ENCODE data around the gene AGAP3. TPM values are rescaled to one million over a fixed set of nuclear protein-coding genes. Genes with fewer than 3 reads are reported as not detected.

AGAP3 gene
- total RNA-seq, 1 experiment from 2014 or later = 115 TPM

DNA sequence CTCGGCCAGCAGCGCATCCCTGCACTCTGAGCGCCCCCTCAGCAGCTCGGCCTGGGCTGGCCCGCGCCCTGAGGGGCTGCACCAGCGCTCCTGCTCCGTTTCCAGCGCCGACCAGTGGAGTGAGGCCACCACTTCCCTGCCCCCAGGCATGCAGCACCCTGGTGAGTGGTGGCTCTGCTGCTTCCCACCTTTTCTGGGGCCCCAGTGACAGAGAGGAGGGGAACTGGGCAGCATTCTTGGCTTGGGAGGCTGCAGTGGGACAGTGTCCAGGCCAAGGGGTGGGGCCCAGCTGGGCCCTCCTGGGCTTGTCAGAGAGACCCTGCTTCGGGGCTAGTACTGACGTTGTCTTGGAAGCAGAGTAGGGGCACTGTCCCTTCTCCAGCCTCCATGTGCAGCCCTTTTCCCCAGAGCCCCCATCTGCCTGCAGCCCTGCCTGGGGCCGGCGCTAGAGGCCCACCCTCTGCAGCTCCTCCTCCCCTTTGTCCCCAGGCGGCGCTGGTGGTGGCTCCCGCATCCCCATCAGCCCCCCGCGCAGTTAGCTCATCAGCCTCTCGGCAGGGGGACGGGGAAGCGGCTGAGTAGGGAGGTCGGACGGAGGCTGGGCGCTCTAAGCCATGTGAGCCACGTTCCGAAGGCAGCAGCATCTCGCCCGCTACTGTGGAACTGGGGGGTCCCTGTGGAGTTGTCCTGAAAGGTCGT is 52.0 kb downstream of the AGAP3 start:
- POLR2A ChIA-PET (ENCODE audit: low non-redundant PET) = no interaction called here
- H3K27ac ChIP-seq (ENCODE audit: low read depth, low read length, poor library complexity, severe bottlenecking) = no peak overlapping the region
- no TSS peak for BruUV-seq (replicated peaks)
- peaks cover 23% of the 10 kb centered on the region for H3K36me3 ChIP-seq (ENCODE audit: insufficient read depth, low read length, poor library complexity, severe bottlenecking)
- TF ChIP-seq EZH2 (IDR thresholded peaks at IDR 0.05; ENCODE audit: borderline replicate concordance, low read depth, low read length, poor library complexity, severe bottlenecking) = no peak
- TF ChIP-seq, protein P1, sequence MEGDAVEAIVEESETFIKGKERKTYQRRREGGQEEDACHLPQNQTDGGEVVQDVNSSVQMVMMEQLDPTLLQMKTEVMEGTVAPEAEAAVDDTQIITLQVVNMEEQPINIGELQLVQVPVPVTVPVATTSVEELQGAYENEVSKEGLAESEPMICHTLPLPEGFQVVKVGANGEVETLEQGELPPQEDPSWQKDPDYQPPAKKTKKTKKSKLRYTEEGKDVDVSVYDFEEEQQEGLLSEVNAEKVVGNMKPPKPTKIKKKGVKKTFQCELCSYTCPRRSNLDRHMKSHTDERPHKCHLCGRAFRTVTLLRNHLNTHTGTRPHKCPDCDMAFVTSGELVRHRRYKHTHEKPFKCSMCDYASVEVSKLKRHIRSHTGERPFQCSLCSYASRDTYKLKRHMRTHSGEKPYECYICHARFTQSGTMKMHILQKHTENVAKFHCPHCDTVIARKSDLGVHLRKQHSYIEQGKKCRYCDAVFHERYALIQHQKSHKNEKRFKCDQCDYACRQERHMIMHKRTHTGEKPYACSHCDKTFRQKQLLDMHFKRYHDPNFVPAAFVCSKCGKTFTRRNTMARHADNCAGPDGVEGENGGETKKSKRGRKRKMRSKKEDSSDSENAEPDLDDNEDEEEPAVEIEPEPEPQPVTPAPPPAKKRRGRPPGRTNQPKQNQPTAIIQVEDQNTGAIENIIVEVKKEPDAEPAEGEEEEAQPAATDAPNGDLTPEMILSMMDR (conservative IDR thresholded peaks at IDR 0.05; ENCODE audit: low read depth, low read length) = no peak
- H3K9me3 ChIP-seq (ENCODE audit: low read depth, low read length, poor library complexity, severe bottlenecking) = no peaks in the 10 kb centered on the region
- H3K4me3 ChIP-seq (ENCODE audit: low read depth, low read length, poor library complexity, severe bottlenecking) = no peak overlapping the region
- DNase-seq (ENCODE audit: low spot score) = no peak
- CTCF ChIA-PET = no interaction called here
- H3K27me3 ChIP-seq (replicated peaks; ENCODE audit: insufficient read depth, low read depth, low read length, poor library complexity) = no peaks in the 10 kb centered on the region
- intact Hi-C loops (cut with micrococcal nuclease; ENCODE audit: unreplicated experiment) = no loop called here
- H3K4me1 ChIP-seq (ENCODE audit: insufficient read depth, low read length, poor library complexity, severe bottlenecking) = no peaks in the 10 kb centered on the region

- H3K27ac ChIP-seq (ENCODE audit: low read depth, low read length, poor library complexity, severe bottlenecking) = no peak overlapping the region
- no peak overlapping the region for H3K4me3 ChIP-seq (ENCODE audit: low read depth, low read length, poor library complexity, severe bottlenecking)
- TF ChIP-seq, protein P1 (conservative IDR thresholded peaks at IDR 0.05; ENCODE audit: low read depth, low read length) = no peak
- TF ChIP-seq EZH2 (IDR thresholded peaks at IDR 0.05; ENCODE audit: borderline replicate concordance, low read depth, low read length, poor library complexity, severe bottlenecking) = no peak
- ChIA-PET POLR2A (ENCODE audit: low non-redundant PET) (no interaction called here), CTCF (interaction anchor here (1.1 kb wide), 1 partner anchor 15 kb away, joined by 3 read pairs; no protein-coding TSS in a partner anchor)
- intact Hi-C loops (cut with micrococcal nuclease; ENCODE audit: unreplicated experiment) = no loop called here
- peaks cover 26% of the 10 kb centered on the region for H3K36me3 ChIP-seq (ENCODE audit: insufficient read depth, low read length, poor library complexity, severe bottlenecking)
- H3K4me1 ChIP-seq (ENCODE audit: insufficient read depth, low read length, poor library complexity, severe bottlenecking) = no peaks in the 10 kb centered on the region
- H3K27me3 ChIP-seq (replicated peaks; ENCODE audit: insufficient read depth, low read depth, low read length, poor library complexity) = no peaks in the 10 kb centered on the region
- no peaks in the 10 kb centered on the region for H3K9me3 ChIP-seq (ENCODE audit: low read depth, low read length, poor library complexity, severe bottlenecking)
- BruUV-seq (replicated peaks) = no TSS peak
- no peak for DNase-seq (ENCODE audit: low spot score)
Measured at GRCh38 chr7:151139071-151139790, 53.0 kb downstream of the AGAP3 start.

- ChIA-PET CTCF (interaction anchor here (1.1 kb wide), 1 partner anchor 16 kb away, joined by 3 read pairs; no protein-coding TSS in a partner anchor), POLR2A (ENCODE audit: low non-redundant PET) (no interaction called here)
- no peak for DNase-seq (ENCODE audit: low spot score)
- Histone ChIP-seq H3K36me3 (ENCODE audit: insufficient read depth, low read length, poor library complexity, severe bottlenecking) (peaks cover 25% of the 10 kb centered on the region), H3K4me1 (ENCODE audit: insufficient read depth, low read length, poor library complexity, severe bottlenecking) (no peaks in the 10 kb centered on the region), H3K27ac (ENCODE audit: low read depth, low read length, poor library complexity, severe bottlenecking) (no peak overlapping the region), H3K9me3 (ENCODE audit: low read depth, low read length, poor library complexity, severe bottlenecking) (no peaks in the 10 kb centered on the region), H3K27me3 (replicated peaks; ENCODE audit: insufficient read depth, low read depth, low read length, poor library complexity) (no peaks in the 10 kb centered on the region), H3K4me3 (ENCODE audit: low read depth, low read length, poor library complexity, severe bottlenecking) (no peak overlapping the region)
- no peak for TF ChIP-seq EZH2 (IDR thresholded peaks at IDR 0.05; ENCODE audit: borderline replicate concordance, low read depth, low read length, poor library complexity, severe bottlenecking)
- TF ChIP-seq, protein P1 (conservative IDR thresholded peaks at IDR 0.05; ENCODE audit: low read depth, low read length) = no peak
- intact Hi-C loops (cut with micrococcal nuclease; ENCODE audit: unreplicated experiment) = no loop called here
- no TSS peak for BruUV-seq (replicated peaks)
Measured at GRCh38 chr7:151139791-151140190, 53.5 kb downstream of the AGAP3 start.
